ENCODE measurements around the gene C1orf52. TPM values are rescaled to one million over a fixed set of nuclear protein-coding genes. Genes with fewer than 3 reads are reported as not detected.

C1orf52 gene
- total and polyA plus RNA-seq, 2 of the 13 experiments (the other 11 are each of a cell fraction or from before 2014, with no cell fraction given), result 19.4 to 27.4 TPM

- TF ChIP-seq ISL2 (CRISPR knock-in tag; IDR thresholded peaks at IDR 0.05), result peak; percentile 26; the same call in 1 of the 2 replicates
- no peak for TF ChIP-seq ZNF577 (CRISPR knock-in tag; IDR thresholded peaks at IDR 0.05; ENCODE audit: borderline replicate concordance, low read depth)
- no peak; the same call in 1 of the 2 replicates for TF ChIP-seq ZMAT3 (CRISPR knock-in tag; conservative IDR thresholded peaks at IDR 0.05)
- TF ChIP-seq ZNF879 (CRISPR knock-in tag; IDR thresholded peaks at IDR 0.05), result no peak
- TF ChIP-seq MIXL1 (CRISPR knock-in tag; IDR thresholded peaks at IDR 0.05), result no peak
- peak; percentile 50; the same call in 1 of the 2 replicates for TF ChIP-seq ZNF292 (CRISPR knock-in tag; IDR thresholded peaks at IDR 0.05; ENCODE audit: borderline replicate concordance, low read depth)
- TF ChIP-seq KLF12 (CRISPR knock-in tag; IDR thresholded peaks at IDR 0.05; ENCODE audit: borderline replicate concordance), result 0 out of 2 replicates have a peak, but pooled peaks have one; percentile 41
- TF ChIP-seq, protein P1, sequence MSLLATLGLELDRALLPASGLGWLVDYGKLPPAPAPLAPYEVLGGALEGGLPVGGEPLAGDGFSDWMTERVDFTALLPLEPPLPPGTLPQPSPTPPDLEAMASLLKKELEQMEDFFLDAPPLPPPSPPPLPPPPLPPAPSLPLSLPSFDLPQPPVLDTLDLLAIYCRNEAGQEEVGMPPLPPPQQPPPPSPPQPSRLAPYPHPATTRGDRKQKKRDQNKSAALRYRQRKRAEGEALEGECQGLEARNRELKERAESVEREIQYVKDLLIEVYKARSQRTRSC (CRISPR knock-in tag; IDR thresholded peaks at IDR 0.05; ENCODE audit: low read depth), result no peak
- no peak for TF ChIP-seq ATRX (CRISPR knock-in tag; IDR thresholded peaks at IDR 0.05; ENCODE audit: borderline replicate concordance)
- no peak for TF ChIP-seq HIVEP1 (CRISPR knock-in tag; IDR thresholded peaks at IDR 0.05)
- TF ChIP-seq MXD4 (CRISPR knock-in tag; IDR thresholded peaks at IDR 0.05), result peak; percentile 66; the same call in 1 of the 2 replicates
- no peak; the same call in 1 of the 2 replicates for TF ChIP-seq EEA1 (CRISPR knock-in tag; IDR thresholded peaks at IDR 0.05; ENCODE audit: borderline replicate concordance)
- TF ChIP-seq ZNF232 (CRISPR knock-in tag; IDR thresholded peaks at IDR 0.05; ENCODE audit: borderline replicate concordance), result no peak
- no peak for TF ChIP-seq PHF5A (CRISPR knock-in tag; IDR thresholded peaks at IDR 0.05; ENCODE audit: low read depth, unreplicated experiment)
- TF ChIP-seq, protein P2, sequence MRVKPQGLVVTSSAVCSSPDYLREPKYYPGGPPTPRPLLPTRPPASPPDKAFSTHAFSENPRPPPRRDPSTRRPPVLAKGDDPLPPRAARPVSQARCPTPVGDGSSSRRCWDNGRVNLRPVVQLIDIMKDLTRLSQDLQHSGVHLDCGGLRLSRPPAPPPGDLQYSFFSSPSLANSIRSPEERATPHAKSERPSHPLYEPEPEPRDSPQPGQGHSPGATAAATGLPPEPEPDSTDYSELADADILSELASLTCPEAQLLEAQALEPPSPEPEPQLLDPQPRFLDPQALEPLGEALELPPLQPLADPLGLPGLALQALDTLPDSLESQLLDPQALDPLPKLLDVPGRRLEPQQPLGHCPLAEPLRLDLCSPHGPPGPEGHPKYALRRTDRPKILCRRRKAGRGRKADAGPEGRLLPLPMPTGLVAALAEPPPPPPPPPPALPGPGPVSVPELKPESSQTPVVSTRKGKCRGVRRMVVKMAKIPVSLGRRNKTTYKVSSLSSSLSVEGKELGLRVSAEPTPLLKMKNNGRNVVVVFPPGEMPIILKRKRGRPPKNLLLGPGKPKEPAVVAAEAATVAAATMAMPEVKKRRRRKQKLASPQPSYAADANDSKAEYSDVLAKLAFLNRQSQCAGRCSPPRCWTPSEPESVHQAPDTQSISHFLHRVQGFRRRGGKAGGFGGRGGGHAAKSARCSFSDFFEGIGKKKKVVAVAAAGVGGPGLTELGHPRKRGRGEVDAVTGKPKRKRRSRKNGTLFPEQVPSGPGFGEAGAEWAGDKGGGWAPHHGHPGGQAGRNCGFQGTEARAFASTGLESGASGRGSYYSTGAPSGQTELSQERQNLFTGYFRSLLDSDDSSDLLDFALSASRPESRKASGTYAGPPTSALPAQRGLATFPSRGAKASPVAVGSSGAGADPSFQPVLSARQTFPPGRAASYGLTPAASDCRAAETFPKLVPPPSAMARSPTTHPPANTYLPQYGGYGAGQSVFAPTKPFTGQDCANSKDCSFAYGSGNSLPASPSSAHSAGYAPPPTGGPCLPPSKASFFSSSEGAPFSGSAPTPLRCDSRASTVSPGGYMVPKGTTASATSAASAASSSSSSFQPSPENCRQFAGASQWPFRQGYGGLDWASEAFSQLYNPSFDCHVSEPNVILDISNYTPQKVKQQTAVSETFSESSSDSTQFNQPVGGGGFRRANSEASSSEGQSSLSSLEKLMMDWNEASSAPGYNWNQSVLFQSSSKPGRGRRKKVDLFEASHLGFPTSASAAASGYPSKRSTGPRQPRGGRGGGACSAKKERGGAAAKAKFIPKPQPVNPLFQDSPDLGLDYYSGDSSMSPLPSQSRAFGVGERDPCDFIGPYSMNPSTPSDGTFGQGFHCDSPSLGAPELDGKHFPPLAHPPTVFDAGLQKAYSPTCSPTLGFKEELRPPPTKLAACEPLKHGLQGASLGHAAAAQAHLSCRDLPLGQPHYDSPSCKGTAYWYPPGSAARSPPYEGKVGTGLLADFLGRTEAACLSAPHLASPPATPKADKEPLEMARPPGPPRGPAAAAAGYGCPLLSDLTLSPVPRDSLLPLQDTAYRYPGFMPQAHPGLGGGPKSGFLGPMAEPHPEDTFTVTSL (CRISPR knock-in tag; IDR thresholded peaks at IDR 0.05; ENCODE audit: borderline replicate concordance), result no peak
- TF ChIP-seq ARNT (IDR thresholded peaks at IDR 0.05), result no peak
- no peak for TF ChIP-seq CSRNP2 (CRISPR knock-in tag; conservative IDR thresholded peaks at IDR 0.05; ENCODE audit: low read depth)
- TF ChIP-seq HNF4A (CRISPR knock-in tag; IDR thresholded peaks at IDR 0.05), result no peak
- no peak for TF ChIP-seq SOX13 (IDR thresholded peaks at IDR 0.05)
- TF ChIP-seq SOX13 (CRISPR knock-in tag; conservative IDR thresholded peaks at IDR 0.05 in 1 of 2, IDR thresholded peaks at IDR 0.05 in 1 of 2), result no peak; a peak in 1 of 4 replicates
- peak; percentile 57; the same call in 1 of the 2 replicates for TF ChIP-seq ZNF552 (CRISPR knock-in tag; IDR thresholded peaks at IDR 0.05; ENCODE audit: borderline replicate concordance)
Measured at GRCh38 chr1:85276215-85276977, 16.9 kb upstream of the C1orf52 start, which contains the start of gene BCL10 (continued).

Data from HepG2 (cell line).